Spleen (tissue), 7 donors: ENCODE results near the gene ABHD16B.

Experiments used
- CTCF ChIP-seq, 11 experiments: fragments of 200-600 bp in 7 of 11; fragments of 450-650 bp in 4 of 11; sonication (generic) in 4 of 11; IDR thresholded peaks in 8 of 11; conservative IDR thresholded peaks in 3 of 11; 1 replicate in 7 of 11; 2 replicates in 4 of 11; pipeline versions ENCODE4 v1.4.0 to v1.8.0; 2016 to 2021; ENCODE audit warnings: antibody characterized with exemption in 11 of 11, inconsistent platforms in 4 of 11, mild to moderate bottlenecking in 1 of 11
- POLR2A ChIP-seq, 3 donors: fragments of 450-650 bp; IDR thresholded peaks; one replicate each; pipeline ENCODE4 v1.5.1; 2017; ENCODE audit warnings: antibody characterized with exemption in 3 of 3, mild to moderate bottlenecking in 1 of 3
- POLR2AphosphoS5 ChIP-seq, 3 donors: sonication (generic); formaldehyde crosslinking; IDR thresholded peaks; one replicate each; pipeline ENCODE4 v1.5.1; 2017; ENCODE audit warnings: antibody characterized with exemption in 3 of 3
- donor health status: DM: no; HTN: no; CAD: no; lungs with moderate emphysema.
- donor health status: DM: no; HTN: no; CAD: no.
- donor health status: DM: no; HTN: no; CAD: no.

GRCh38 chr20:63864978-63865640 is 3.8 kb downstream of the ABHD16B start, which contains the start of gene TPD52L2:
- TF ChIP-seq CTCF (IDR thresholded peaks at IDR 0.05 in 8 of 11, conservative IDR thresholded peaks at IDR 0.05 in 3 of 11) (peak in 2 of 11 experiments; percentile 29 to 37), POLR2AphosphoS5 (IDR thresholded peaks at IDR 0.05) (peak; percentile 95 to 98 (median 98)), POLR2A (IDR thresholded peaks at IDR 0.05) (peak; percentile 45 to 77 (median 61))
